Stimulated activated CD8-positive, alpha-beta memory T cell treated with anti-CD3 and anti-CD28 coated beads, Interleukin-12 subunit alpha, Interleukin-12 subunit beta, amount 100 ng/mL, for 1 hour (primary cell): ENCODE measurements around the gene GCLC.

Source experiments
- DNase-seq: peaks from one replicate; pipeline ENCODE4 v3.0.0-alpha.2; 2020; ENCODE audit warnings: low read depth

The GCLC gene

GRCh38 chr6:53447865-53448264 is 97.0 kb downstream of the GCLC start:
- no peak for DNase-seq
